Mononuclear cell (primary cell): ENCODE results near the gene WFDC6. TPM values are rescaled to one million over a fixed set of nuclear protein-coding genes. Genes with fewer than 3 reads are reported as not detected.

Source experiments
- H3K27me3 ChIP-seq: 2 replicates; pipeline ENCODE4 v1.6.0; 2011; ENCODE audit warnings: low read length, control low read depth; ENCODE audit not compliant: insufficient read depth
- H3K4me1 ChIP-seq: 2 replicates; pipeline ENCODE4 v1.5.1; 2011; ENCODE audit warnings: mild to moderate bottlenecking, low read length, control low read depth; ENCODE audit not compliant: insufficient read depth
- H3K4me3 ChIP-seq: 2 replicates; pipeline ENCODE4 v1.5.1; 2011; ENCODE audit warnings: mild to moderate bottlenecking, low read length, moderate library complexity
- H3K9me3 ChIP-seq: 2 replicates; pipeline ENCODE4 v1.5.1; 2011; ENCODE audit warnings: low read depth, mild to moderate bottlenecking, control low read depth, low read length
- total RNA-seq: library from RNA; depleted of rRNA; stranded (reverse); fragments of >200 nt; gene quantifications from one replicate; pipeline ENCODE4 v1.2.3, GENCODE V29; 2012

The WFDC6 gene
- total RNA-seq, 1 donor, result not detected

GRCh38 chr20:45503403-45503802 lies 35.9 kb downstream of the WFDC6 start:
- H3K9me3 ChIP-seq, result no peaks in the 10 kb centered on the region
- peaks cover 24% of the 10 kb centered on the region for H3K27me3 ChIP-seq
- H3K4me1 ChIP-seq, result no peaks in the 10 kb centered on the region
- H3K4me3 ChIP-seq, result no peak overlapping the region

- H3K4me3 ChIP-seq, result no peak overlapping the region
Observed at GRCh38 chr20:45502561-45502960, 36.7 kb downstream of the WFDC6 start.

GRCh38 chr20:45501600-45501999 lies 37.7 kb downstream of the WFDC6 start:
- Histone ChIP-seq H3K9me3 (no peaks in the 10 kb centered on the region), H3K27me3 (peaks cover 24% of the 10 kb centered on the region), H3K4me3 (no peak overlapping the region), H3K4me1 (no peaks in the 10 kb centered on the region)

More at GRCh38 chr20:45502561-45502960, 36.7 kb downstream of the WFDC6 start:
- H3K9me3 ChIP-seq, result no peaks in the 10 kb centered on the region
- no peaks in the 10 kb centered on the region for H3K4me1 ChIP-seq
- peaks cover 24% of the 10 kb centered on the region for H3K27me3 ChIP-seq

- Histone ChIP-seq H3K4me1 (peaks cover 12% of the 10 kb centered on the region), H3K9me3 (no peaks in the 10 kb centered on the region), H3K4me3 (no peak overlapping the region), H3K27me3 (peaks cover 19% of the 10 kb centered on the region)
Observed at GRCh38 chr20:45500022-45500421, 39.3 kb downstream of the WFDC6 start.

- Histone ChIP-seq H3K4me1 (peaks cover 18% of the 10 kb centered on the region), H3K4me3 (no peak overlapping the region), H3K9me3 (no peaks in the 10 kb centered on the region), H3K27me3 (peaks cover 15% of the 10 kb centered on the region)
Observed at GRCh38 chr20:45497971-45498494, 41.2 kb downstream of the WFDC6 start.

GRCh38 chr20:45496166-45496565 lies 43.1 kb downstream of the WFDC6 start:
- Histone ChIP-seq H3K9me3 (no peaks in the 10 kb centered on the region), H3K27me3 (peaks cover 9% of the 10 kb centered on the region), H3K4me1 (peaks cover 18% of the 10 kb centered on the region), H3K4me3 (no peak overlapping the region)

GRCh38 chr20:45495501-45495941 lies 43.8 kb downstream of the WFDC6 start:
- H3K4me1 ChIP-seq, result peaks cover 18% of the 10 kb centered on the region
- no peak overlapping the region for H3K4me3 ChIP-seq
- H3K9me3 ChIP-seq, result no peaks in the 10 kb centered on the region
- H3K27me3 ChIP-seq, result peaks cover 7% of the 10 kb centered on the region

- H3K9me3 ChIP-seq, result no peaks in the 10 kb centered on the region
- peaks cover 12% of the 10 kb centered on the region for H3K27me3 ChIP-seq
- H3K4me3 ChIP-seq, result no peak overlapping the region
- no peaks in the 10 kb centered on the region for H3K4me1 ChIP-seq
Observed at GRCh38 chr20:45489083-45489531, 50.2 kb downstream of the WFDC6 start.

- Histone ChIP-seq H3K9me3 (no peaks in the 10 kb centered on the region), H3K4me3 (no peak overlapping the region), H3K27me3 (peaks cover 15% of the 10 kb centered on the region), H3K4me1 (no peaks in the 10 kb centered on the region)
Observed at GRCh38 chr20:45487231-45487635, 52.0 kb downstream of the WFDC6 start.

GRCh38 chr20:45485388-45485787 lies 53.9 kb downstream of the WFDC6 start:
- Histone ChIP-seq H3K4me3 (no peak overlapping the region), H3K27me3 (peaks cover 15% of the 10 kb centered on the region), H3K4me1 (no peaks in the 10 kb centered on the region), H3K9me3 (no peaks in the 10 kb centered on the region)

- Histone ChIP-seq H3K4me3 (no peak overlapping the region), H3K9me3 (no peaks in the 10 kb centered on the region), H3K27me3 (peaks cover 15% of the 10 kb centered on the region), H3K4me1 (no peaks in the 10 kb centered on the region)
Observed at GRCh38 chr20:45484676-45485075, 54.6 kb downstream of the WFDC6 start.

Other genes with a start within 250 kb of the WFDC6 start
- gene RBPJL, start 232.6 kb downstream of the WFDC6 start, total RNA-seq, result not detected
- gene MATN4, start 231.2 kb downstream of the WFDC6 start, total RNA-seq, result not detected
- 17.1 TPM for gene SDC4, start 191.1 kb downstream of the WFDC6 start, total RNA-seq
- 63.8 TPM for gene SYS1, start 176.3 kb downstream of the WFDC6 start, total RNA-seq
- gene TP53TG5, start 161.2 kb downstream of the WFDC6 start, total RNA-seq, result under 0.01 TPM
- gene DBNDD2, start 131.2 kb downstream of the WFDC6 start, total RNA-seq, result 6.6 TPM
- gene PIGT, start 123.3 kb downstream of the WFDC6 start, total RNA-seq, result 57.9 TPM
- gene WFDC2, start 69.7 kb downstream of the WFDC6 start, total RNA-seq, result not detected
- gene SPINT3, start 23.9 kb downstream of the WFDC6 start, total RNA-seq, result not detected
- gene EPPIN, start 7.9 kb upstream of the WFDC6 start, total RNA-seq, result not detected
- not detected for gene WFDC8, start 39.8 kb upstream of the WFDC6 start, total RNA-seq
- gene WFDC10A, start 90.3 kb upstream of the WFDC6 start, total RNA-seq, result not detected
- gene WFDC9, start 91.8 kb upstream of the WFDC6 start, total RNA-seq, result not detected
- gene WFDC11, start 130.8 kb upstream of the WFDC6 start, total RNA-seq, result not detected
- gene WFDC13, start 162.6 kb upstream of the WFDC6 start, total RNA-seq, result not detected
- gene WFDC10B, start 165.5 kb upstream of the WFDC6 start, total RNA-seq, result not detected
- not detected for gene SPINT4, start 182.9 kb upstream of the WFDC6 start, total RNA-seq